Common myeloid progenitor, CD34-positive (primary cell): ENCODE data around the gene PSMG1.

ENCODE experiments used
- CTCF ChIA-PET: fragments of 350-600 bp; sonication (Branson Sonifier 250); formaldehyde crosslinking; loops from one replicate; lab custom pipeline; 2021; ENCODE audit warnings: antibody characterized with exemption; lab: Charles Lee
- POLR2A ChIA-PET: fragments of 350-600 bp; sonication (Branson Sonifier 250); formaldehyde crosslinking; loops from one replicate; lab custom pipeline; 2021; ENCODE audit warnings: antibody characterized with exemption; lab: Charles Lee
- DNase-seq, 3 donors: peaks; one replicate each; pipeline versions ENCODE4 v3.0.0 to v3.0.0-alpha.2; 2013
- H3K27ac ChIP-seq, 2 experiments: 1 replicate in 1 of 2; 2 replicates in 1 of 2; pipeline ENCODE4 v1.7.0; 2013; ENCODE audit warnings: inconsistent platforms in 2 of 2, low read length in 2 of 2, mild to moderate bottlenecking in 2 of 2, low read depth in 1 of 2, moderate library complexity in 1 of 2; ENCODE audit not compliant: severe bottlenecking in 2 of 2, insufficient read depth in 1 of 2, poor library complexity in 1 of 2
- H3K27me3 ChIP-seq, 5 experiments: replicated peaks in 2 of 5; 1 replicate in 3 of 5; 2 replicates in 2 of 5; pipeline versions ENCODE4 v1.6.1 to v1.7.0; 2013; ENCODE audit warnings: low read length in 4 of 5, mild to moderate bottlenecking in 2 of 5, moderate library complexity in 2 of 5, inconsistent platforms in 1 of 5; ENCODE audit not compliant: insufficient read depth in 5 of 5, control insufficient read depth in 4 of 5
- H3K36me3 ChIP-seq, 4 experiments: 1 replicate in 2 of 4; 2 replicates in 2 of 4; pipeline versions ENCODE4 v1.6.1 to v1.7.0; 2013; ENCODE audit warnings: low read length in 3 of 4, control low read depth in 1 of 4, mild to moderate bottlenecking in 1 of 4; ENCODE audit not compliant: control insufficient read depth in 4 of 4, insufficient read depth in 4 of 4
- H3K4me1 ChIP-seq, 4 experiments: 1 replicate in 3 of 4; 2 replicates in 1 of 4; pipeline versions ENCODE4 v1.6.1 to v1.7.1; 2013; ENCODE audit warnings: low read length in 3 of 4, mild to moderate bottlenecking in 3 of 4, control low read depth in 1 of 4, inconsistent platforms in 1 of 4, moderate library complexity in 1 of 4; ENCODE audit not compliant: control insufficient read depth in 4 of 4, insufficient read depth in 4 of 4; ENCODE audit errors: control extremely low read depth in 1 of 4
- H3K4me3 ChIP-seq, 7 experiments: 1 replicate in 4 of 7; 2 replicates in 3 of 7; pipeline versions ENCODE4 v1.5.1 to v1.7.0; 2013; ENCODE audit warnings: mild to moderate bottlenecking in 7 of 7, low read length in 6 of 7, moderate library complexity in 6 of 7, inconsistent platforms in 2 of 7, low read depth in 2 of 7, control low read depth in 1 of 7; ENCODE audit not compliant: insufficient read depth in 4 of 7, control insufficient read depth in 1 of 7; ENCODE audit errors: extremely low read depth in 1 of 7
- H3K9me3 ChIP-seq, 5 experiments: 1 replicate in 4 of 5; 2 replicates in 1 of 5; pipeline versions ENCODE4 v1.6.1 to v1.7.1; 2013; ENCODE audit warnings: low read length in 4 of 5, mild to moderate bottlenecking in 2 of 5, inconsistent platforms in 1 of 5, low read depth in 1 of 5, moderate library complexity in 1 of 5; ENCODE audit not compliant: control insufficient read depth in 4 of 5, insufficient read depth in 2 of 5; ENCODE audit errors: control extremely low read depth in 1 of 5
- WGBS: methylation state at CpG from one replicate; pipeline ENCODE4 v1.1.5; 2013; ENCODE audit not compliant: insufficient coverage; 5-methylcytosine and 5-hydroxymethylcytosine counted together

The PSMG1 gene

GRCh38 chr21:39131791-39132190 is 51.5 kb downstream of the PSMG1 start:
- WGBS: no CpG with 5 or more reads among the region's 1 CpG
- H3K27me3 ChIP-seq: no peaks in the 10 kb centered on the region
- DNase-seq: no peak
- CTCF ChIA-PET: interaction anchor here (0.6 to 4.7 kb wide), 10 partner anchors 9 to 622 kb away, joined by 3 to 19 read pairs (median 3); no protein-coding TSS in a partner anchor
- no peak overlapping the region for H3K4me3 ChIP-seq
- POLR2A ChIA-PET: no interaction called here
- peaks cover 0 to 18% (median 5%) of the 10 kb centered on the region in 4 experiments for H3K4me1 ChIP-seq
- peaks cover 0 to 10% (median 0%) of the 10 kb centered on the region in 5 experiments for H3K9me3 ChIP-seq
- H3K36me3 ChIP-seq: no peaks in the 10 kb centered on the region
- no peak overlapping the region for H3K27ac ChIP-seq

- WGBS: 94% methylated on average over 5 of the region's 8 CpGs
- no peaks in the 10 kb centered on the region for H3K27me3 ChIP-seq
- no peaks in the 10 kb centered on the region for H3K36me3 ChIP-seq
- no peak overlapping the region for H3K27ac ChIP-seq
- POLR2A ChIA-PET: no interaction called here
- peaks cover 0 to 10% (median 4%) of the 10 kb centered on the region in 4 experiments for H3K4me1 ChIP-seq
- H3K4me3 ChIP-seq: no peak overlapping the region
- DNase-seq: no peak
- peaks cover 0 to 12% (median 0%) of the 10 kb centered on the region in 5 experiments for H3K9me3 ChIP-seq
- CTCF ChIA-PET: interaction anchor here (0.8 to 2.1 kb wide), 7 partner anchors 9 to 458 kb away, joined by 3 to 8 read pairs (median 4); no protein-coding TSS in a partner anchor
Observed at GRCh38 chr21:39127506-39127905, 55.7 kb downstream of the PSMG1 start.

DNA sequence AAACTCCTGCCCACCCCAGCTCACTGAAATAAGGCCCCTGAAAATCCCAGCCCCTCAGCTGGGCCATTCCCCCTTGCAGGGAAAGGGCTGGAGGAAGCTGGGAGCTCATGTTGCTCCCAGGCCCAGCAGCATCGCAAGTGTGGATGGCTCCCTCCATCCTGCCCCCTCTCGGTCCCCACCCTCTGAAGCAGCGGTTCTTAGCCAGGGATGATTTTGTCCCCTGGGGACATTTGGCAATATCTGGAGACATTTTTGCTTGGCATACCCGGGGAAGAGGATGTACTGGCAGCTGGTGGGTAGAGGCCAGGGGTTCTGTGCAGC is 56.8 kb downstream of the PSMG1 start:
- DNase-seq: no peak
- CTCF ChIA-PET: interaction anchor here (0.8 to 2.1 kb wide), 14 partner anchors 9 to 621 kb away, joined by 3 to 8 read pairs (median 3); no protein-coding TSS in a partner anchor
- H3K27ac ChIP-seq: no peak overlapping the region
- H3K4me3 ChIP-seq: no peak overlapping the region
- 91% methylated on average over 4 of the region's 4 CpGs for WGBS
- peaks cover 0 to 19% (median 10%) of the 10 kb centered on the region in 4 experiments for H3K4me1 ChIP-seq
- H3K36me3 ChIP-seq: no peaks in the 10 kb centered on the region
- H3K9me3 ChIP-seq: peaks cover 0 to 10% (median 0%) of the 10 kb centered on the region in 5 experiments
- POLR2A ChIA-PET: no interaction called here
- no peaks in the 10 kb centered on the region for H3K27me3 ChIP-seq

GRCh38 chr21:39125752-39126485 is 57.3 kb downstream of the PSMG1 start:
- H3K36me3 ChIP-seq: no peaks in the 10 kb centered on the region
- H3K27ac ChIP-seq: no peak overlapping the region
- H3K4me3 ChIP-seq: no peak overlapping the region
- ChIA-PET POLR2A (no interaction called here), CTCF (interaction anchor here (0.6 to 2.1 kb wide), 16 partner anchors 10 to 621 kb away, joined by 3 to 8 read pairs (median 3); no protein-coding TSS in a partner anchor)
- DNase-seq: peak; percentile 71 to 83 (median 80)
- H3K27me3 ChIP-seq: no peaks in the 10 kb centered on the region
- peaks cover 0 to 5% (median 0%) of the 10 kb centered on the region in 5 experiments for H3K9me3 ChIP-seq
- peaks cover 0 to 21% (median 10%) of the 10 kb centered on the region in 4 experiments for H3K4me1 ChIP-seq
- 28% methylated on average over 5 of the region's 7 CpGs for WGBS
